CD4-positive, alpha-beta T cell treated with Interleukin-1 beta for 1 hour (primary cell): ENCODE data around the gene PARVA.

Experiments
- DNase-seq, 2 donors: peaks; one replicate each; pipeline ENCODE4 v3.0.0-alpha.2; 2020 to 2022

Gene PARVA

DNA sequence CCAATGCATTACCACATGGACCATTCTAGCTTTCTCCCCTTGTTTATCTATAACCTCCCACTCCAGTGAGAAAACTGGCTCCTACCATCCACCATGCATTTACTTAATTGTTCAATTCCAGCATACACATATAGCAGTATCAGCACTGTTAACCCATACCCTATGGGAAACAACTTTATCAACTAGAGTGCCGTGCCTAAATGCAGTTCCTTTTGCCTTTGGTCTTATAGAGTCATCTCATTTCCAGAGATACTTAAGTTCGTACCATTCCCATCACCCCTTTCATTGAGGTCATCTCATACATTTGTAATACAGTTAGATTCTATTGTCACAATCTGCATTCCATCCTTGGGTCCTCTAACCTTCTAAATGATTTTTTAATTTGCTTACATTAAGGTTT, 86.9 kb downstream of the PARVA start:
- no peak for DNase-seq

DNA sequence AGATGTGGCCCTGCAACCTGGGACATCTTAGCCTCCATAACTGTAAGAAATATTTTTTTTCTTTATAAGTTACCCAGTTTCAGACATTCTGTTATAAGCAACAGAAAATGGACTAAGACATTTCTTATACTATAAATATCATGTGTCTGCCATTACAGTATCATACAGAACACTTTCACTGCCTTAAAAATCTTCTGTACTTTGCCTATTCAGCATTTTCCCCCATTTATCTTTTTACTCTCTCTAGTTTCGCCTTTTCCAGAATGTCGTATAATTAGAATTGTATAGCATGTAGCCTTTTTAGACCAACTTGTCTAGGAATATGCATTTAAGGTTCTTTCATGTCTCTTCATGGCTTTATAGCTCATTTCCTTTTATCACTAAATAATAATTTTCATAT, 88.0 kb downstream of the PARVA start:
- DNase-seq = no peak

DNA sequence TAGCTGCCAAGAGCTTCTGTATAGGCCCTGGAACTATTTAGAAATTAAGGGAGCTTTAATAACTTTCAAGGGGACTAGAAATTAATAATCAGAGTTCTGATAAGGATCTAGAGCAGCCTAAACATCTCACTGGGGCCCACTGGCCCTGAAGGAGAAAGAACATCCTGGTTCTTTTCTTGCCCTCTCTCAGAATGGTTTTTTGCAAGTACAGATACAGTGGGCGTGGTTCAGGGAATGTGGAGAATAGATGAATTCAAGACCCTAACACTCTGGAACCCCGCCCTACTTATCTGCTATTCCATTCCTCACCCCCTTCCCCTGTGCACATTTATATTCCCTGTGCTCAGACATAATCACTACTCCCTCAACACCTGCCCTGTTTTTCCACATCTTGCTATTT, 90.2 kb downstream of the PARVA start:
- DNase-seq = no peak

DNA sequence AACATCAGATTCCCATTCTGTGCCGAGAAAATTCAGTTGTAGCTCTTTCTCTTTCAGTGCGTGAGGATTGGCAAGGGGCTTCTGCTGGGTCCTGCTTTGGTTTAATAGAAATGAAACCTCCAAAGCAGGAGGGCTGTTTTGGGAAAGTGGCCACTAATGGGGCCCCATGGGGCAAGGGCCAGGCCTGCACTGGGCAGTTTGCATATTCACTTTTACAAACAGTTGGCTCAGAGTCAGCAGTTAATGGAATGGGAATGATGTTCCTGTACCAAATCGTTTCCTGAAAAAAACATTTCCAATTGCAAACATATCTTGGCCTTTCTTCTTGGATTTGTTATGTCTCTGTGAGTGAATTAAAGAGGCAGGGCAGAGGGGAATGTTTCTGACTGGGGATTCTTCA, 92.1 kb downstream of the PARVA start:
- no peak for DNase-seq

DNA sequence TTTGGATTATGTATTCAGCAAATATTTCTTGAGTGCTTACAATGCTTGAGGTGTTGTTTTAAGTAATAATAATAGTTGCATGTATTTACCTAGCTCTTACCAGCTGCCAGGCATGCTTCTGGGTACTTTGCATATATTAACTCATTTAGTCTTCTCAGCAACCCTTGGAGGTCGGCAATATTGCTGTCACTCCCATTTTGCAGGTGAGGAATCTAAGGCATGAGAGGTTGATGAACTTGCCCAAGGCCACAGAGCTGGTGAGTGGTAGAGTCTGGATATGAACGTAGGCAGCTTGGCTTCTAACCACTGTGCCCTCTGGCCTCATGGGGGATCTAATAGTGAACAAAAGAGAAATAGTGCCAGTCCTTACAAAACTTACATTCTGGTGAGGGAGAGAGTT, 92.9 kb downstream of the PARVA start:
- DNase-seq = no peak

DNA sequence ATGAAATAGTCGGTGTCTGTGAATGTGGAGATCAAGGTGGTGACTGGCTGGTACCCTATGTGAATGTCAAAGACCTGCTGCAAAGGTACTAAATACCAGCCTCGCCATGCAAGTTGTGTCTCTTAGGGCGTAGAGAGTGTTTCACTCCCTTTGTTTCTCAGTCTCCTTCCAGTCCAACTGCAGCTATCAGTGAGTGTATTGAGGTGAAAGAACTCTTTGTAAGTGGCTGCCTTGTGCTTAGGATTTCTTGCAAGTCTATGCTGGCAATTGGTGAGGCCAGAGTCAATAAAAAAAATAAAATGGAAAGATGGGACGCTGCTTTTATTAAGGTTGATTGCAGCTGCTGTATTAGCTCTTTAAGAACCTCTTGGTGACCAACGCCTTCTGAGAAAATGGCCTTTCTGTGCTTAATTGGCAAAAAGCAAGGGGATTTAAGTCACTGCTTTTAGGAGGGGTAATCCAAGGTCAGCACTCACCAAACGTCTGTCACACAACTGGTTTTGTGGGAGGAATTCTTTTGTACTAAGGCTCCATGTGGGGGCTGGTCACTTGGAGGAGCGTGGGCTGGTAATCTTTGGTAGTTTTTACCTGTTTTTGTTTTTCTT, 95.1 kb downstream of the PARVA start:
- no peak for DNase-seq

DNA sequence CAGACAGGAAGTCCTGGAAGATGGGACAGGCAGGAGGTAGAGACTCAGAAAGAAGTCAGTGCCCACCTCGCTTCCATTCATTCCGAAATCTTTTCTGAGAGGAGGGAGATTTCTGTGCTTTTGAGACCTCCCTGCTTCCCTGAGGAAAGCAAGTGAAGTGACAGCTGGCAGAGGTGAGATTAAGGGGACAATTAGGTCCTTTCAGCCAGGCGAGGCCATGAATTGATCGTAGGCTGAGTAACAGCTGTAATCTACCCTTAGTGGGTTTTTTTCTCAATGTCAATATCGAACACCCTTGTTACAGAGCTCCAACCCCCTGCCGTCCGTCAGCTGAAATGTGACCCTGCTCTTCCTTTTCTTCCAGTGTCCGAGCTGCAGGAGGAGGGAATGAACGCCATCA, 96.0 kb downstream of the PARVA start:
- no peak for DNase-seq

DNA sequence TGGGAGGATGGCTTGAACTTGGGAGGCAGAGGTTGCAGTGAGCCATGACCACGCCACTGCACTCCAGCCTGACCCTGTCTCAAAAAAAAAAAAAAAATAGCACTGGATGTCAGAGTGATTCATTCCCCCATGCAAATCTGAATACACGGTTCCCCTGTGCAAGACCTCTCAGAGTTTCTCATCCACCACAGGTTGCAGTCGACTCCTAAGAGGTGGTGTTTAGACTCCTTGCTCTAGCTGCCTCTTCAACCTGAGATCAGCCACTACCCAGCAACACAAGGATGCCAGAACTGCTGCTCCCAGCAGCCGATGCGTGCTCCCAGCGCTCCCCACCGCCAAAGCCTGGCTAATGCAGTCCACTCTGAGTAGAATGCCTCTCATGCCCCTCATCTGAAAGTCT, 97.5 kb downstream of the PARVA start:
- DNase-seq = no peak

DNA sequence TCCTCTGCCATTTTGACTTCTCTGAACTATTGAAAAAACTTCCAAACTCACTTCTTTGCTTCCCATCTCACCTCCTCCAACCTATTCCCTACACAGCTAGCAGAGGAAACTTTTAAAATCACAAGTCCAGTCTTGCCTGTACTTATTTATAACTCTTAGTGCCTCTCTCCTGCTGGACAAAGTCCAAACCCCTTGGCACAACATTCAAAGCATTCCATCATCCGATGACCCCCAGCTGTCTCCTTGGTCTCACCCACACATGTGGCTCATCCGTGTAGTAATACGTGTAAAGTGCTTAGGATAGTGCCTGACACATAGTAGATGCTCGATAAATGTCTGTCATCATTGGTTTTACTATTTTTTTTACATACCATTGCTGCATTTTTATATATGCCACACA, 101.4 kb downstream of the PARVA start:
- no peak for DNase-seq

DNA sequence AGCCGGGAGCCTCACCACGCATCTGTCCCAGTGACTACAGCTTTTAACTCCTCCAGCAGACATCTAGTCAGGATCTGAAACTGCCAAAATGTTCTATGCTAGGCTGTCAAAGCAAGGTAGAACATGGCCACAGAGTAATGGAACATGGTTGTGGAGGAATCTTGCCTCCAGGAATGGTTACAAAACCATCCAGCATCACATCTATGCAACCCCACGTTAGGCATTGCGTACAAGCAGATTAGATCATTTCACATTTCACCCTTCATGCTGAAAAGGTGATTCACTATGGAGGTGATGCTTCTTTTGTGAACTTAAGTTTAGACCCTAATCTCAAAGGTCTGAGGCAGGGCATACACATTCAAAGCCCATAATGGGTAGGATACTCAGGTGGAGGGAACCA, 103.0 kb downstream of the PARVA start:
- DNase-seq = no peak

DNA sequence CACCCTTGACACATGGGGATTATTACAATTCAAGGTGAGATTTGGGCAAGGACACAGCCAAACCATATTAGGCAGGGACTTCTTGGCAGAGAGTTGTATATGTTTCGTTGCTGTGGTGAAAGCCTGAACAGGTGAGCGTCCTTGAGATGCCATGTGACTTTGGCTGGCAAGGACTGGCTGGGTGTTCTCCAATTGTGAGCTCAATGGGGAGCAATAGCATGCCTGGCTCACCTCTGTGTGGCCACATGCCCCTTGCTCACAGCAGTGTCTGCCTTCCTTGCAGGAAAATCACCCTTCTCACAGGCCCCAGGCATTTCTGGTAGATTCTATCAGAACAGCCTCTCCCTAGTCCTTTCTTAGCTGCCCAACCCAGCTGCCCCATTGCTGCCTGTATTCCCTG, 105.5 kb downstream of the PARVA start:
- DNase-seq = no peak

DNA sequence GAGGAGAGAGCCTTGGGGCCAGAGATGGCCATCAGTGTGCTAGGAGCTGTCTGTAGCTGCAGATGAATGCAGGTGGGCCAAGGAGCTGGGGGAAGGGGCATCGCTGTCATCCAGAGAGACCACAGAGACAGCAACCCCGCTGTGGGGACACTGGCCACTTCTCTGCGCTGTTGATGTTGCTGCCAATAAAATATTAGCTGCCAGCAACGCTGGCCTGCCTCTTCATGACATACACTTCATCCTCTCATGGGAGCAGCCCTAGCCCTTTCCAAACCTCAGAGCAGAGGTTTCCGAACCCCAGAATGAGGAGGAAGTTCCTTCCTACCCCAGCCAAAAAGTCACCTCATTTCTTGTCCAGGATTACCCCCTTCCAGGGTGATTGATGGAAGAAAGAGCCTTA, 106.2 kb downstream of the PARVA start:
- no peak for DNase-seq

DNA sequence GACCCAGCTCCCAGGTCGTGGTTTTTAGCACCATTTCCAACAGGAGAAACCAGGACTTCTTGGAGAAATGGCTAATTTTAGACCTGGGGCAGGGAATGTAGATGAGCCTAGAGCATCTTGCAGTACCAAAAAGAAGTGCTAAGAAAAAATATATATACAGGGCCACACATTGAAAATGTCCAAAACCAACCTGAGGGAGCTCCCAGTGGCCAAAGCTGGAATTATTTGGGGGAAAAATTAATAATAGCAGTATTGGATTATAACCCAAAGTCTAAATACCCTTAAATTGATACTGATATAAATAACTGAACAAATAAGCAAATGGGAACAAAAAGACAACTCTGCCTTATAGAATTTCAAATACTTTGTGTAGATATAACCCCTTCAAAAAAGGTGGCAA, 108.0 kb downstream of the PARVA start:
- DNase-seq = no peak

DNA sequence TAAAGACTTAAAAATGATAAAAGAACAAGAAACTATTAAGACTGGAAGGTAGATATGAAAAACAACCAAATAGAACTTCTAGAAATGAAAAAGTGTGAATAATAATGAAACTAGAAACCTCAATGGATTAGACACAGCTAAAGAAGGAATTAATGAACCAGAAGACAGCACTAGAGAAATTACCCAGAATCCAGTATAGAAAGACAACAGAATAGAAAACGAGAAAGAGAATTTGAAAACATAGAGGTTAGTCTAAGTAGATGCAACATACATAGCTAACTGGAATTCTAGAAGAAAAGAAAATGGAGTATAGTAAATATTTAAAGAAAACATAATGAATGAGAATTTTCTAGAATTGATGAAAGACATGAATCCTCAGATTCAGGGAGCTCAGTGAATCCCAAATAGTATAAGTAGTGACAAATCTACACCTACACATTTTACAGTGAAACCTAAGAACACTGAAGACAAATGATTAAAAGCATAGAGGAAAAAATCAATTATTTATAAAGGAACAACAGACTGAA, 111.9 kb downstream of the PARVA start:
- no peak for DNase-seq

DNA sequence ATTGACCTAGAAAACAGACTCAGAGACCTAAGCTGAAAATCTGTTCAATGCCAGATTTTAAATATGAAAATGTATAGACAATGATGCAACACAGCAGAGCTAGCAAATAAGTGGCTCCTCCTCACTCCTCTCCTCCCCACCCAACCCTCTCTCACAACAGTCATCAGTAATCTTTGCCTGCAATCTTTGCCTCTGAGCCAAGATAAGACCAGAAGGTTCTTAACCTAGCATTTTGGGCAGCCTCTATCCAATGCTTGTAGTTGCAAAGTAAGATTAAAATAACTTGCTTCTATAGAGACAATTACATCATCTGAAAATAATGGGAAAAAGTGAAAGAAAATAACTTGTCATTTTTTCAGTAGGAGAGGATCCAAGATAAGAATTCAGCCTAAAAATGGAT, 117.3 kb downstream of the PARVA start:
- no peak for DNase-seq

DNA sequence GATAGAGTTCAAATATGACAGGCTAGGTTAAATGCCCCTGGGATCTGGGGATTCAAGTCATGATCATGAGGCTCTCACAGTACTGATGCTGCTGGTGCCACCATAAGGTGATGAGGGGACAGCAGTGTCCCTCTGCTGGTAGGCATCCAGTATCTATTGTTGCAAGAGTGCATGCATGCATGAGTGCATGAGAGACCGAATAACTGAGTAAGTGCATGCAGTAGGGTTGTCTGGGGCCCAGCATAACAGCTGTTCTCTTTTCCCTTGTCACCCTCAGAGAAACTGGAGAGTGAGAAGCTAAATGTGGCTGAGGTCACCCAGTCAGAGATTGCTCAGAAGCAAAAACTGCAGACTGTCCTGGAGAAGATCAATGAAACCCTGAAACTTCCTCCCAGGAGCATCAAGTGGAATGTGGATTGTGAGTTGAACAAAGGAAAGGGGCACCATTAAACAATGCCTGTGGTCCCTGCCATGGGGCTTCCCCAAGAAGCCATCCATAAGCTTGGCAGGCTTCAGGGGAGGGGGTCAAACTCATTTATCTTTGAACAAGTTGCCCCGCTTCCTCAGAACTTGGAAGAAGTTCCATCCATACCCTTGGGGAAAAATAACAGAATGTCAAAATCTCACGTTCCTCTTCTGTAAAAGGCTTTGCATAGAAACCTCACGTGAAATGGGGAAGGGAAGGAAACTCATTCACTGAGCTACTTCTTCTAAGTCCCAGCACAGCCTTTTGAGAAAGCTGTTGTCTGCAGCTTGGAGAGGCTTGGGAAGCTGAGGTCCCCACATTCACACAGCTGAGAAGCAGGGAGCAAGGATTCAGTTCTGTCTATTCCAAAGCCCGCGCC, 119.0 kb downstream of the PARVA start:
- DNase-seq = no peak

DNA sequence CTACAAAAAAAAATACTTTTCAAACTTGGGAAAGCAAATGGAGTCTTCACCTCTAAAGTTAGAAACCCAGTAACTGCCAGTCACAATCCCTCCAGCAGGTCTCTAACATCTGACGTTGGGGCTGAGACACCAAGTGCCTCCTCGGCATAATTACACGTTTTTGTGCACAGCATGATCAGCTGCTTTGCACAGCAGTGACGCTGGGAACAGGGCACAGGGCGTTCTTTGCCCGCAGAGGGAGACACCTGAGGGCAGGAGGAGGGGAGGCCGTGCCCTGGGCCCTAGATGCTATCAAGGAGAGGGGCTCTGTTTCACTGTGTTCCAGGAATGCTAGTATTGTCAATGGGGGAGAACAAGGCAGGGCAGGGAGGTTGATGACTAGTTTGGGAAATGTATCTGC, 120.1 kb downstream of the PARVA start:
- DNase-seq = no peak

DNA sequence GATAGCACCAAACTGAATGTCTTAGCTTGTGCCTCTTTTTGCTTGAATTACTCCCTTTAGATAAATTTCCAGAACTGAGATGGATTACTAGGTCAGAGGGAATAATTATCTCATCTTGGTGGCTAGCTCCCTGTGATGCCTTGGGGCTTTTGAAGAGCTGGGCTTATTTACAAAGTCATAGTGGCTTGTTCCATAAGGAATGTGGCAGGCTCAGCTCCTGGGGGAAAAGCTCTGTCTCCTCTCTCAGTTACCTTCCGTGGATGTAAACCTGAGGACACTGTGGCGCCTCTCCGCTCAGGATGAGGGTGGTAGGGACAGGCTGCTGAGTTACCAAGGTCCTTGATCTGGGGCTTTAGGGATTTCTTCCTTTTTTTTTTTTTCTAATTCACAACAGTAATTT, 121.7 kb downstream of the PARVA start:
- no peak for DNase-seq

DNA sequence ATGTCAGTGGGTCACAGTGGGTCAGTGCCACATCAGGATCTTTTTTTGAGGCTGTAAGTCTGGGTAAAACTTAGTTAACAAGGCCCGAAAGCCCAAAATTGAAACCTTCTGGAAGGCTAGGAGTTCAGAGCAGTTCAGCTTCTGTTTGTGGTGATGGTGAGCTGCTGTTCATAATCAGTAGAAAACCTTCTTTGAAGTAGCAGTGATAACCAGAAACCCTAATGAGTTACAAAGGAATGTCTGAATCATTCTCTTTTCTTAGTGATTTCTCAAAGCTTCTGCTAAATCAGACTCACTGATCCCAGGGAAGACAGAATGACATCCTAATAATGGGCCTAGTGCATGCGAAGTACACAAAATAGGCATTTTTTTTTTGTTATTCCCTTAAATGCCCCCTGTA, 124.7 kb downstream of the PARVA start:
- no peak for DNase-seq

DNA sequence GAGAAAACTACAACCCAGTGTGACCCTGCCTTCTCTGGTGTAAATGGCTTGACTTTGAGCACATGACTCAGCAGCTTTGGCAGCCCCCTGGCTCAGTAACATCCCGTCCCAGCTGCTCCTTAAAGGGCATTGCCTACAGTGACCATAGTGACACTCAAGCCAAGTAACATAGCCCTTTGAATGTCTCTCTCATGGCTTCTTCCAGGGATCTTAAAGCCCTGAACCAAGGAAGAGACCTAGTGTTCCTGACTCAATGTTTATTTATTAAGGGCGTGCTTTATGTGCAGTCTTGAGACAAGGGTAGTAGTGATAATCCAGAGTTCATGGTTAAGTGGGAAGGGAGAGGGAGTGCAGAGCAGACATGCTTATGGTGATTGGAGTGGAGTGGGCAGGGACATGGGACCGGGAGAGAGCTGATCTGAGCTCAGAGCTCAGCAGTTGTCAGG, 125.7 kb downstream of the PARVA start:
- DNase-seq = no peak

DNA sequence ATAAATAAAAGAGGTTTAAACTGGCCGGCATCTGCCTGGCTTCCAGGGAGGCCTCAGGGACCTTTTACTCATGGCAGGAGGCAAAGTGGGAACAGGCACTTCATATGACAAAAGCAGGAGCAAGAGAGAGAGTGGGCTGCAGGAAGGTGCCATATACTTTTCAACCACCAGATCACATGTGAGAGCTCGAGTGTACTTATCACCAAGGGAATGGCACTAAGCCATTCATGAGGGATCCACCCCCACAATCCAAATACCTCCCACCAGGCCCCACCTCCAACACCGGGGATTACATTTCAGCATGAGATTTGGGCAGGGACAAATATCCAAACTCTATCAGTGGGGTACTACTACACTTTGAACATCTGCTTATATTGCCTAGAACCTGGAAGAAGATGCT, 126.5 kb downstream of the PARVA start:
- DNase-seq = no peak

DNA sequence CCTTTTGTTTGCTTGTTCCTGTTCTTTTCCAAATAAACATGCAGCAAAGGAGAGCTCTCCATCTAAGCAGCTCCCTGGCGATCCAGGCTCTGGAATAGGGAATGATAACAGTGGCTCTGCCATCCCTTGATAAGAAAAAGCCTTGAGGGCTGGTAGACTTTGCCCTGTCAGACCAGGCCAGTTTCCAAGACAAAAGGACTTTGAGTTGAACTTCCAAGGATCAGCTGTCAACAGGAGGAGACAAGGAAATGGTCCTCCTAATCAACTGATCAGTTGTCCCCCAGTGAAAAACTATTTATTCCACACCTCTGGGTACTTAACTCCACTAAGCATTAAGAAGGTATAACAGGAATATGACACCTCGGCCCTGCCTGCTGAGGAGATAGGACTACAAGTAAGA, 127.8 kb downstream of the PARVA start:
- no peak for DNase-seq

DNA sequence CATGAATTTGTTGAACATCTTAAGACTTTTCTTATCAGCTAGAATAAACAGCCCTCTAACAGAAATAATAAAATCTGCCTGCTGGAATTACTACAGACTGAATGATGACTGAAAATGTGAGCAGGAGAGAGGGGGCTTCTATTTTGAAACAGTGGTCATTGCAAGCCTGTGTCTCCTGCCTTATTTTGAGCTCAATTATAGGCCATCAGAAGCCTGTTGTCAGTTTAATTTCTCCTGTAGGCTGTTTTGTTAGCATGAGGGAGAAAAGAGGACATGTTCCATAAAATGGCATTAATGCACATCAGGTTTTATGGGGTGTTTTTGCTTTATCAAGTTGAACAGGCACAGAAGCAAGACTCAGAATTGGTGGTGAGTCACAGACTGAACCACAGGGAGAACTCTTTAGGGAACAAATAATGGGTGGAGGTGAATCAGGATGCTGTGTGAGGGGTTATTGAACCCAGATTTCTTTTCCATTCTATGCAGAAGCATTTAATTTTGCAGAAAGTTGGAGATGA, 129.1 kb downstream of the PARVA start:
- no peak for DNase-seq

DNA sequence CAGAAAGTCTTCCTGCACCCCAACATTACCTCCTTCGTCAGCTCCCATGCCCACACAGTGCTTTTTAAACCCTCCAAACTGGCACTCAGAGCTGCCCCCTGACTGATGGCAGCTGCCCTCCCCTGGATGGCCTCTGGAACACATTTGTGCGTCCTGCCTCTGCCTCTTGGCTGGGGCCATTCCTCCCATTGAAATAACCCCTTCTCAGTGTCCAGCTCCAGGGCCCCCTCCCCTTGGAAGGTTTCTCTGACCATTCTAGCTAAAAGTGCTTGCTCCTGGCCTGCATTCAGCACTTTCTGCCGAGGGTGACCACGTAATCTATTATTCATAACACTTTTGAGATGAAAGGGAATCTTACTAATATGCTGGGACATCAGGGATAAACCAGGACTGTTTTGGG, 130.0 kb downstream of the PARVA start:
- no peak for DNase-seq
